Left renal cortex interstitium (tissue), 4 donors: ENCODE measurements around the gene CLIP2. TPM values are rescaled to one million over a fixed set of nuclear protein-coding genes. Genes with fewer than 3 reads are reported as not detected.
"Not testable (repeated sequence)": the region's sequence is repeated elsewhere in the genome, so short reads cannot be mapped to it uniquely, and the experiment has no call there.

Experiments
- DNase-seq, 4 donors: peaks; one replicate each; pipeline ENCODE4 v3.0.0-alpha.2; 2013; ENCODE audit warnings: low read depth in 4 of 4, low spot score in 2 of 4, missing footprints in 1 of 4
- polyA plus RNA-seq, 4 donors: library from polyadenylated mRNA; unstranded; fragments of 120-200 nt; gene quantifications; one replicate each; pipeline ENCODE4 v1.2.1, GENCODE V29; 2013; ENCODE audit not compliant: insufficient read length in 4 of 4

The CLIP2 gene
- polyA plus RNA-seq, 4 donors, result 26.0 to 38.2 (median 30.4) TPM

GRCh38 chr7:74364061-74364460 is 74.9 kb downstream of the CLIP2 start:
- no peak for DNase-seq

- DNase-seq, result peak in 1 of 4 donors; percentile 33
These were observed 76.3 kb downstream of the CLIP2 start for GRCh38 chr7:74365322-74366022.

GRCh38 chr7:74371381-74372341 is 82.5 kb downstream of the CLIP2 start:
- DNase-seq, result peak in 2 of 4 donors; percentile 18 to 48

GRCh38 chr7:74372511-74373111 is 83.4 kb downstream of the CLIP2 start:
- no peak for DNase-seq

DNA sequence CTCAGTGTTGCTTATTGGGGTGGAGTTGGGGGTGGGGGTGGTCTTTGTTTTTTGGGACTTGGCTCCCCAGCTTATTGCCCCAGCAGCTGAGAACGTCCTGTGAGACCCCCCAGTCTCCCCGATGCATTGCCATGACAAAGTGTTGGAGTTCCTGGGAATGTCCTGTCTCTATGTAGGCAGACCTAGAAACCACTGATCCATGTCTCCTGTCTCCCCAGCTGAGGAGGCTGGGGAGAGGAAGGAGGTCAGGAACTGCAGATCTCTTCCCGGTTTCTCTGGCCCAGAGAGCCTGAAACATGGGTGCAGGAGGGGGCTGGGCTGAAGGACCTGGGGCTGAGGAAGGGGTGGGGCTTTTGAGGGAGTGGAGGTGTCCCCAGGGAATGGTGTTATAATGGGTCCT is 84.3 kb downstream of the CLIP2 start:
- DNase-seq, result no peak

DNA sequence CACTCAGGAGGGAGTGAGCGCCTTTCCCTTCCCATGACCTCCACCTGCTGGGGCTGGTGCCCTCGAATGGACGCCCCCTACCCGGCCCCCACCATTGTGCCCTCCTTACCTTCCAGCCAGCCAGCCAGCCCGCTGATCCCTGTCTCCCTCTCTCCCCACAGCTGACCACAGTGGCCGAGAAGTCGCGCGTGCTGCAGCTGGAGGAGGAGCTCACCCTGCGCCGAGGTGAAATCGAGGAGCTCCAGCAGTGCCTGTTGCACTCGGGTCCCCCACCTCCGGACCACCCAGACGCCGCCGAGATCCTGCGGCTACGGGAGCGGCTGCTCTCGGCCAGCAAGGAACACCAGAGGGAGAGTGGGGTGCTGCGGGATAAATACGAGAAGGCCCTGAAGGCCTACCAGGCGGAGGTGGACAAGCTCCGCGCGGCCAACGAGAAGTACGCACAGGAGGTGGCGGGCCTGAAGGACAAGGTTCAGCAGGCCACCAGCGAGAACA is 86.6 kb downstream of the CLIP2 start:
- DNase-seq, result no peak

DNA sequence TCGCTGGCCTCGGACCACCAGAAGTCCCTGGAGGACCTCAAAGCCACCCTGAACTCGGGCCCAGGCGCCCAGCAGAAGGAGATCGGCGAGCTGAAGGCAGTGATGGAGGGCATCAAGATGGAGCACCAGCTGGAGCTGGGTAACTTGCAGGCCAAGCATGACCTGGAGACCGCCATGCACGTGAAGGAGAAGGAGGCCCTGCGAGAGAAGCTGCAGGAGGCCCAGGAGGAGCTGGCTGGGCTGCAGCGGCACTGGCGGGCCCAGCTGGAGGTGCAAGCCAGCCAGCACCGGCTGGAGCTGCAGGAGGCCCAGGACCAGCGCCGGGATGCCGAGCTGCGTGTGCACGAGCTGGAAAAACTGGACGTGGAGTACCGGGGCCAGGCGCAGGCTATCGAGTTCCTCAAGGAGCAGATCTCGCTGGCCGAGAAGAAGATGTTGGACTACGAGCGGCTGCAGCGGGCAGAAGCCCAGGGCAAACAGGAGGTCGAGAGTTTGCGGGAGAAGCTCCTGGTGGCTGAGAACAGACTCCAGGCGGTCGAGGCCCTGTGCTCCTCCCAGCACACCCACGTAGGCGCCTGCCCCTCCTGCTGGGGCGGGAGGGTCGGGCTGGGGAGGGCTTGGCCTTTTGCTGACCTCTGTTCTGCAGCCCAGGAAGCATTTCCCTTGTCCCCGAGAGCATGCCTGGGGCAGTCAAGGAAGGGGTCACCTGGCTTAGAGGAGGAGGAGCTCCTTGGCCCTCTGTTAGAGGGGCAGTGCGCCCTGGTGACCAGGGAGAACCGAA is 87.2 kb downstream of the CLIP2 start:
- DNase-seq, result no peak

DNA sequence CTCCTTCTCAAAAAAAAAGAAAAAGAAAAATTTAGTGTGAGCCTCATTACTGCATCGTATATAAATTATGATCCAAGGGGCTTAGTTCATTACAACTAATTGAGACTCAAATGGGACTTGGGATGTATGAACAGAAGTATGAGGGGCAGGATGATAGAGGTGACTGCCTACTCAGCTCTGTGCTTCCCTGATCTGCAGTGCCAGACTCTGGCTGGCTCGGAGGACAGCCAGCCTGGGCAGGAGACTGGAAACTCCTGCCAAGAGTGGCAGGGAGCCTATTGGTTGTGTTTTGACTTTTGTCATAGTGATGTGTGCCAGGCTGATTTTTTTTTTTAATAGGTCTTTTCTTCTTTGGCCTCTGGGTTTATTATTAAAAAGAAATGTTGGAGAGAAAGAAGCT is 90.7 kb downstream of the CLIP2 start:
- DNase-seq, result no peak

DNA sequence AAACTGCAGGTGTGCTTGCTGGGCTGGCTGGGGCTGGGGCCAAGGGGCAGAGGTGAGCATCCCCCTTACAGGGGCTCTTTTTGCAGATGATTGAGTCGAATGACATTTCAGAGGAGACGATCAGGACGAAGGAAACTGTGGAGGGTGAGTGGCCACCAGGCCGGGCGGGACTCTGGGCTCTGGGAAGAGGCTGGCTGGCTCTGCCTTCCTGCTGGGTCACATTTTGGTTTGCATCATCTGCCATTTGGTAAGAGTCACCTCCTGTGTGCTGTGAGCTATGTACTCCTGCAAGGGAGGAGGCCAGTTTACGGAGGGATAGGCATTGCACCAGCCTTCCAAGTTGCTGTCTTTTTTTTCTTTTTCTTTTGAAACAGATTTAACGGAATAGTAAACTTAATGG is 91.5 kb downstream of the CLIP2 start:
- DNase-seq, result no peak

DNA sequence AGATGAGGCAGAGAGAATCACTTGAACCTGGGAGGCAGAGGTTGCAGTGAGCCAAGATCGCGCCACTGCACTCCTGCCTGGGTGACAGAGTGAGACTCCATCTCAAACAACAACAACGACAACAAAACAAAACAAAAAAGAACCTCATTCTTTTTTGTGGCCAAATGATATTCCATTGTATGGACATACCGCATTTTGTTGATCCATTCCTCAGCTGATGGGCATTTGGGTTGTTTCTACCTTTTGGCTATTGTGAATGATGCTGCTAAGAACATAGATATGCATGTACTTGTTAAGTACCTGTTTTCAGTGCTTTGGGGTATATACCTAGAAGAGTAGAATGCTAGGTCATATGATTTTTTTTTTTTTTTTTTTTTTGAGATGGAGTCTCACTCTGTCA is 94.9 kb downstream of the CLIP2 start:
- DNase-seq, result not testable (repeated sequence)

DNA sequence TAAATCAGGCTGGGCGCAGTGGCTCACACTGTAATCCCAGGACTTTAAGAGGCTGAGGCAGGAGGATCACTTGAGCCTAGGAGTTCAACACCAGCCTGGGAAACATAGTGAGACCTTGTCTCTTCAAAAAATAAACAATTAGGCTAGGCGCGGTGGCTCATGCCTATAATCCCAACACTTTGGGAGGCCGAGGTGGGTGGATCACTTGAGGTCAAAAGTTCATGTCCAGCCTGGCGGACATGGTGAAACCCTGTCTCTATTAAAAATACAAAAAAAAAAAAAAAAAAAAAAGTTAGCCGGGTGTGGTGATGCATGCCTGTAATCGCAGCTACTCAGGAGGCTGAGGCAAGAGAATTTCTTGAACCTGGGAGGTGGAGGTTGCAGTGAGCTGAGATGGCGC is 95.6 kb downstream of the CLIP2 start:
- DNase-seq, result not testable (repeated sequence)

DNA sequence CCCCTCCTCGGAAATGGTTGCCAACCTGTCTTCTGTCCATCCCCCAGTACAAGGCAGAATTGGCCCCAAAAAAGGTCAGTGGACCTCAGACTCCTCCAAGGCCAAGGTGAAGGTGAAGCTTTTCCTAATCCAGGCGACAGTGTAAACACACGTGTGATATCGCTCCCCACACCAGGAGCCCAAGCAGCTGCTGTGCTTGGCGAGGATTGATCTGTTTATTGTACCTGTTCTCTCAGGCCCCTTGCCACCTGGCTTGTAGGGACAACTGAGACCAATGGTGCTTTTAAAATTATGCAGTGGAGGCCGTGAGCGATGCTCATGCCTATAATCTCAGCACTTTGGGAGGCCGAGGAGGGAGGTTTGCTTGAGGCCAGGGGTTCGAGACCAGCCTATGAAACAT is 98.4 kb downstream of the CLIP2 start:
- no peak for DNase-seq

GRCh38 chr7:74388880-74389415 is 99.7 kb downstream of the CLIP2 start:
- DNase-seq, result no peak

GRCh38 chr7:74393722-74394121 is 104.5 kb downstream of the CLIP2 start:
- not testable (repeated sequence) for DNase-seq

DNA sequence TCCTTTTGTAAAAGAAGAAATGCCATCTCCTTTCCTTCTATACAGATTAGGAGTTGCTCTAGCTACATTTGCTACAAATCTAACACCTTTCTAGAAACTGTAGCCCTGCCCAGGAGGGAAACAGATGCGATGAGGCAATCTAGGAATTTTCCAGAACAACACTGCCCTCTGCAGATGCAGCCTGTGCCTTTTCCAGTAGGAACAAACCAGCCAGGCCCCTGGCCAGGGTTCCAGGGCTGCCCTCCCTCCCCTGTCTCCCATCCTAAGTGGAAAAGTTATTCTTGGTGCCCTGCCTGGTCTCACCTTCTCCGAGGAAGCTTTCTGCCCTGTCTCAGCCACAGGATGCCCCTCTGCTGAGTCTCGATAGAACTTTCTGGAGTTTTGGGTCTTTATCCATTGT is 105.4 kb downstream of the CLIP2 start:
- not testable (repeated sequence) for DNase-seq

DNA sequence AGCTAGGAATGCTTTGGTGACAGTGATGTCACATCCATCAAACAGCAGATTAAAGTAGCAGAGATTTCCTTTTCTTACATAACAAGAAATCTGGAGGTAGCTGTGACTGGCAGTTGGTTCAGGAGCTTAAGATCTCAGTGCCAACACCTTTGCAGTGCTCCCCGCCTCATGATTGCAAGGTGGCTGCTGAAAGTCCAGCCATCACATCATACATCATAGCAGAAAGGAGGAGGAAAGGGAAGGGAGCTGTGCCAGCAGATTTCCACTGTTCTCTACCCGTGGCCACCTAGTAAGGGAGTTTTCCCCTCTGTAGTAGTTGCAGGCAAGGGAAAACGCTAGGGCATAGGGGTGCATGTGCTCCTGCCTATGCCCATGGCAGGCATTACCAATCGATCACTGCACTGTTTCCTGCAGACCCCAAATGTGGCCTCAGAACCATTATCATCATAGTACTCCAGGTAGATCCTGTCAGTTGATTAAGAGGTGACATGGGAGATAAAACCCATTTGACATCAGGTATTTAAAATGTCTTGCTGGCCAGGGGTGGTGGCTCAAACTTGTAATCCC is 106.6 kb downstream of the CLIP2 start:
- DNase-seq, result no peak

DNA sequence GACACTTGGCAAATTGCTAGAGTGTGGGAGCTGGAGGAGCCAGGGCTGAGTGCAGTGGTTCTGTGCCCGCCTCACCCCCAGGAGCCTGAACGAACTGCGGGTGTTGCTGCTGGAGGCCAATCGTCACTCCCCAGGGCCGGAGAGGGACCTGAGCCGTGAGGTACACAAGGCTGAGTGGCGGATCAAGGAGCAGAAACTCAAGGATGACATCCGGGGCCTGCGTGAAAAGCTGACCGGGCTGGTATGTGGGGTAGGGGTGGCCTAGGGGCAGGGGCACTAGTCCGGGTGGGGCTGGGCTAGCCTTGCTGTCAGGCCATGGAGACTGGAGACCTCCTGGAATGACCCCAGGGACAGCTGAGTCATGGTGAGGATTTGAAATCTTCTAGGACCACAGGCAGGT is 107.8 kb downstream of the CLIP2 start:
- no peak for DNase-seq

- DNase-seq, result no peak
These were observed 109.2 kb downstream of the CLIP2 start for GRCh38 chr7:74398426-74398825.

DNA sequence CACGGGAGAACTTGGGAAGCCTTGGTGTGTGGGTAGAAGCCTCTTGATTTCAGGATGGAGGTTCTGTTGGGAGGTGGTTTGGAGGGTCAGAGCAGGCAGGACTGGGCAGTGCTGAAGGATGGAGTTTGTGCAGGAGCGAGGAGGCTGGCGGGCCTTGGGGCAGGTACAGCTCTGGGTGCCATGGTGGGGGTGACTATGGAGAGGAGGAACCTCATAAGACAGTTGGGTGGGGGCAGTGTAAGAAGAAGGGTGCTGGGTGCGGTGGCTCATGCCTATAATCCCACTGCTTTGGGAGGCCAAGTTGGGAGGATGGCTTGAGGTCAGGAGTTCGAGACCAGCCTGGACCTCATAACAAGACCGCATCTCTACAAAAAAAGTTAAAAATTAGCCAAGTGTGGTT is 109.8 kb downstream of the CLIP2 start:
- no peak for DNase-seq
